Psoas muscle (tissue), 8 donors: ENCODE measurements around the gene OR1F1. TPM values are rescaled to one million over a fixed set of nuclear protein-coding genes. Genes with fewer than 3 reads are reported as not detected.
A peak's percentile ranks its signal among the peaks of the same experiment; 100 is the strongest.

Source experiments
- ATAC-seq, 4 donors: fragments of 200-7000 bp; cut with Tn5 transposase; one replicate each; pipeline ENCODE4 v1.9.1; 2020; ENCODE audit warnings: moderate library complexity in 3 of 4, mild to moderate bottlenecking in 2 of 4
- DNase-seq, 2 donors: peaks; one replicate each; pipeline ENCODE4 v3.0.0-alpha.2; 2020
- H3K27ac ChIP-seq: fragments of 200-600 bp; one replicate; pipeline ENCODE4 v1.8.0; 2022
- H3K27me3 ChIP-seq, 3 donors: fragments of 200-600 bp in 1 of 3; one replicate each; pipeline versions ENCODE4 v1.6.1 to v1.8.0; 2013 to 2022; ENCODE audit warnings: low read length in 2 of 3, mild to moderate bottlenecking in 2 of 3, moderate library complexity in 1 of 3; ENCODE audit not compliant: insufficient read depth in 3 of 3
- H3K36me3 ChIP-seq, 2 donors: fragments of 200-600 bp in 1 of 2; one replicate each; pipeline versions ENCODE4 v1.6.1 to v1.8.0; 2013 to 2022; ENCODE audit warnings: low read depth in 1 of 2, mild to moderate bottlenecking in 1 of 2, moderate library complexity in 1 of 2; ENCODE audit not compliant: insufficient read depth in 1 of 2
- H3K4me1 ChIP-seq: fragments of 200-600 bp; one replicate; pipeline ENCODE4 v1.8.0; 2022
- H3K4me3 ChIP-seq: fragments of 200-600 bp; one replicate; pipeline ENCODE4 v1.8.0; 2022; ENCODE audit warnings: mild to moderate bottlenecking
- H3K9me3 ChIP-seq: fragments of 200-600 bp; one replicate; pipeline ENCODE4 v1.8.0; 2022
- WGBS, 3 donors: extraction: QIAGEN DNeasy Blood & Tissue Kit; methylation state at CpG; one replicate each; pipeline versions ENCODE4 v1.1.6 to v1.1.7; 2013; 5-methylcytosine and 5-hydroxymethylcytosine counted together
- intact Hi-C, 2 donors: fragments of 100-400 bp; cut with DNase I; formaldehyde crosslinking; loops; one replicate each; pipeline versions ENCODE4 v1.11.0 to v1.14.2; 2022
- polyA plus RNA-seq, 3 donors: library from polyadenylated mRNA; stranded (reverse); fragments of 200-250 nt; gene quantifications; one replicate each; pipeline ENCODE4 v1.2.3, GENCODE V29; 2013
- total RNA-seq, 4 donors: library from RNA; stranded (reverse); fragmentation: NEBNext Ultra II Directional in 2 of 4; extraction: Animal tissue kit (Norgen Biotek cat#: 25700) in 2 of 4; gene quantifications; one replicate each; pipeline versions ENCODE4 v1.2.1 to v1.2.4, GENCODE V29; 2021 to 2023
- TF ChIP-seq, protein P1 (sequence below): fragments of 200-600 bp; IDR thresholded peaks from one replicate; pipeline ENCODE4 v1.8.0; 2022; ENCODE audit warnings: antibody characterized with exemption
- donor health status: healthy with polysubstance abuse.
- donor health status: DM: no; HTN: no; CAD: no; lungs with moderate emphysema.
- donor health status: Bipolar disorder and iron deficiency.
- donor health status: healthy.
- donor health status: DM: yes; HTN: yes; CAD: no.
- donor health status: DM: no; HTN: no; CAD: no.
- donor health status: DM: no; HTN: no; CAD: no.
- donor health status: DM: yes; HTN: yes; CAD: no.

The OR1F1 gene
- total and polyA plus RNA-seq, 7 donors, result not detected

GRCh38 chr16:3140603-3141427 is 47.2 kb upstream of the OR1F1 start:
- peak overlapping the region; percentile 96 for H3K27ac ChIP-seq
- peaks cover 32% of the 10 kb centered on the region for H3K4me1 ChIP-seq
- DNase-seq, result no peak
- 90 to 91% (median 91%) methylated on average over 69 of the region's 69 CpGs for WGBS, 3 donors
- H3K9me3 ChIP-seq, result no peaks in the 10 kb centered on the region
- H3K36me3 ChIP-seq, result peaks cover 0 to 39% of the 10 kb centered on the region in 2 donors
- intact Hi-C loops, result no loop called here
- H3K4me3 ChIP-seq, result peak overlapping the region; percentile 61
- H3K27me3 ChIP-seq, result no peaks in the 10 kb centered on the region
- ATAC-seq, result no peak
- TF ChIP-seq, protein P1, sequence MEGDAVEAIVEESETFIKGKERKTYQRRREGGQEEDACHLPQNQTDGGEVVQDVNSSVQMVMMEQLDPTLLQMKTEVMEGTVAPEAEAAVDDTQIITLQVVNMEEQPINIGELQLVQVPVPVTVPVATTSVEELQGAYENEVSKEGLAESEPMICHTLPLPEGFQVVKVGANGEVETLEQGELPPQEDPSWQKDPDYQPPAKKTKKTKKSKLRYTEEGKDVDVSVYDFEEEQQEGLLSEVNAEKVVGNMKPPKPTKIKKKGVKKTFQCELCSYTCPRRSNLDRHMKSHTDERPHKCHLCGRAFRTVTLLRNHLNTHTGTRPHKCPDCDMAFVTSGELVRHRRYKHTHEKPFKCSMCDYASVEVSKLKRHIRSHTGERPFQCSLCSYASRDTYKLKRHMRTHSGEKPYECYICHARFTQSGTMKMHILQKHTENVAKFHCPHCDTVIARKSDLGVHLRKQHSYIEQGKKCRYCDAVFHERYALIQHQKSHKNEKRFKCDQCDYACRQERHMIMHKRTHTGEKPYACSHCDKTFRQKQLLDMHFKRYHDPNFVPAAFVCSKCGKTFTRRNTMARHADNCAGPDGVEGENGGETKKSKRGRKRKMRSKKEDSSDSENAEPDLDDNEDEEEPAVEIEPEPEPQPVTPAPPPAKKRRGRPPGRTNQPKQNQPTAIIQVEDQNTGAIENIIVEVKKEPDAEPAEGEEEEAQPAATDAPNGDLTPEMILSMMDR, result no peak

- peaks cover 31% of the 10 kb centered on the region for H3K4me1 ChIP-seq
- H3K27me3 ChIP-seq, result no peaks in the 10 kb centered on the region
- ATAC-seq (no peak), DNase-seq (peak in 1 of 2 donors; percentile 22)
- H3K27ac ChIP-seq, result peak overlapping the region; percentile 96
- 88 to 92% (median 90%) methylated on average over 23 of the region's 23 CpGs for WGBS, 3 donors
- H3K36me3 ChIP-seq, result peaks cover 0 to 39% of the 10 kb centered on the region in 2 donors
- H3K4me3 ChIP-seq, result peak overlapping the region; percentile 61
- intact Hi-C loops, result no loop called here
- TF ChIP-seq, protein P1, result no peak
- H3K9me3 ChIP-seq, result no peaks in the 10 kb centered on the region
Observed at GRCh38 chr16:3141781-3142311, 46.2 kb upstream of the OR1F1 start.

GRCh38 chr16:3142327-3142726 is 45.7 kb upstream of the OR1F1 start:
- peak overlapping the region; percentile 61 for H3K4me3 ChIP-seq
- ATAC-seq (peak in 1 of 4 donors; percentile 21), DNase-seq (no peak)
- intact Hi-C loops, result no loop called here
- no peaks in the 10 kb centered on the region for H3K9me3 ChIP-seq
- H3K27me3 ChIP-seq, result no peaks in the 10 kb centered on the region
- 58 to 72% (median 70%) methylated on average over 22 of the region's 22 CpGs for WGBS, 3 donors
- H3K36me3 ChIP-seq, result peaks cover 0 to 34% of the 10 kb centered on the region in 2 donors
- peaks cover 30% of the 10 kb centered on the region for H3K4me1 ChIP-seq
- peak overlapping the region; percentile 96 for H3K27ac ChIP-seq
- TF ChIP-seq, protein P1, result no peak

- peak overlapping the region; percentile 96 for H3K27ac ChIP-seq
- peak; percentile 27 to 63 for DNase-seq
- intact Hi-C loops, result no loop called here
- H3K4me3 ChIP-seq, result peak overlapping the region; percentile 61
- H3K9me3 ChIP-seq, result no peaks in the 10 kb centered on the region
- WGBS, 3 donors, result 30 to 48% (median 33%) methylated on average over 13 of the region's 13 CpGs
- H3K36me3 ChIP-seq, result peaks cover 0 to 31% of the 10 kb centered on the region in 2 donors
- peaks cover 26% of the 10 kb centered on the region for H3K4me1 ChIP-seq
- no peaks in the 10 kb centered on the region for H3K27me3 ChIP-seq
- TF ChIP-seq, protein P1, result no peak
- peak; percentile 9 to 46 (median 24) for ATAC-seq
Observed at GRCh38 chr16:3142770-3143169, 45.2 kb upstream of the OR1F1 start.
